Activated CD4-positive, alpha-beta T cell treated with anti-CD3 and anti-CD28 coated beads for 24 hours (primary cell): ENCODE measurements around the gene PIK3C2G.
"Not testable (repeated sequence)": the region's sequence is repeated elsewhere in the genome, so short reads cannot be mapped to it uniquely, and the experiment has no call there.

Experiments used
- DNase-seq, 2 donors: peaks; one replicate each; pipeline ENCODE4 v3.0.0-alpha.2; 2020; ENCODE audit warnings: low read depth in 2 of 2

Gene PIK3C2G

GRCh38 chr12:18261273-18261672 is at the start of gene PIK3C2G:
Gene PIK3C2G, plus strand, starts transcription at chr12:18261518. Its CDS starts 20,564 bp downstream, at chr12:18282082.
- no peak for DNase-seq

GRCh38 chr12:18217966-18218365 is 43.4 kb upstream of the PIK3C2G start:
- no peak for DNase-seq

GRCh38 chr12:18221726-18222125 is 39.6 kb upstream of the PIK3C2G start:
- DNase-seq, result no peak

GRCh38 chr12:18222699-18223098 is 38.6 kb upstream of the PIK3C2G start:
- no peak for DNase-seq

GRCh38 chr12:18224745-18225144 is 36.6 kb upstream of the PIK3C2G start:
- DNase-seq, result no peak

- DNase-seq, result no peak
Measured at GRCh38 chr12:18239526-18239925, 21.8 kb upstream of the PIK3C2G start.

GRCh38 chr12:18242380-18243089 is 18.8 kb upstream of the PIK3C2G start:
- no peak for DNase-seq

- DNase-seq, result no peak
Measured at GRCh38 chr12:18243238-18243637, 18.1 kb upstream of the PIK3C2G start.

- DNase-seq, result no peak
Measured at GRCh38 chr12:18246066-18246465, 15.3 kb upstream of the PIK3C2G start.

GRCh38 chr12:18250313-18250916 is 10.9 kb upstream of the PIK3C2G start:
- no peak for DNase-seq

GRCh38 chr12:18254081-18254480 is 7.2 kb upstream of the PIK3C2G start:
- DNase-seq, result no peak

- DNase-seq, result not testable (repeated sequence)
Measured at GRCh38 chr12:18255004-18255403, 6.3 kb upstream of the PIK3C2G start.

GRCh38 chr12:18257251-18257650 is 4.1 kb upstream of the PIK3C2G start:
- DNase-seq, result no peak

- no peak for DNase-seq
Measured at GRCh38 chr12:18258929-18259328, 2.4 kb upstream of the PIK3C2G start.

GRCh38 chr12:18259906-18260682 is 1.2 kb upstream of the PIK3C2G start:
- DNase-seq, result no peak

- no peak for DNase-seq
Measured at GRCh38 chr12:18261906-18262305, 588 bp downstream of the PIK3C2G start.

- no peak for DNase-seq
Measured at GRCh38 chr12:18262514-18262913, 1.2 kb downstream of the PIK3C2G start.

GRCh38 chr12:18264581-18265075 is 3.3 kb downstream of the PIK3C2G start:
- DNase-seq, result no peak

GRCh38 chr12:18267427-18268099 is 6.2 kb downstream of the PIK3C2G start:
- DNase-seq, result no peak

- DNase-seq, result no peak
Measured at GRCh38 chr12:18270958-18271460, 9.7 kb downstream of the PIK3C2G start.

GRCh38 chr12:18275981-18276380 is 14.7 kb downstream of the PIK3C2G start:
- DNase-seq, result no peak

- DNase-seq, result no peak
Measured at GRCh38 chr12:18277196-18277595, 15.9 kb downstream of the PIK3C2G start.
